ENCODE measurements around the gene HOXB7. TPM values are rescaled to one million over a fixed set of nuclear protein-coding genes. Genes with fewer than 3 reads are reported as not detected.

The HOXB7 gene
- total RNA-seq, 2 donors from 2014 or later = 0.52 TPM; not detected in 1

DNA sequence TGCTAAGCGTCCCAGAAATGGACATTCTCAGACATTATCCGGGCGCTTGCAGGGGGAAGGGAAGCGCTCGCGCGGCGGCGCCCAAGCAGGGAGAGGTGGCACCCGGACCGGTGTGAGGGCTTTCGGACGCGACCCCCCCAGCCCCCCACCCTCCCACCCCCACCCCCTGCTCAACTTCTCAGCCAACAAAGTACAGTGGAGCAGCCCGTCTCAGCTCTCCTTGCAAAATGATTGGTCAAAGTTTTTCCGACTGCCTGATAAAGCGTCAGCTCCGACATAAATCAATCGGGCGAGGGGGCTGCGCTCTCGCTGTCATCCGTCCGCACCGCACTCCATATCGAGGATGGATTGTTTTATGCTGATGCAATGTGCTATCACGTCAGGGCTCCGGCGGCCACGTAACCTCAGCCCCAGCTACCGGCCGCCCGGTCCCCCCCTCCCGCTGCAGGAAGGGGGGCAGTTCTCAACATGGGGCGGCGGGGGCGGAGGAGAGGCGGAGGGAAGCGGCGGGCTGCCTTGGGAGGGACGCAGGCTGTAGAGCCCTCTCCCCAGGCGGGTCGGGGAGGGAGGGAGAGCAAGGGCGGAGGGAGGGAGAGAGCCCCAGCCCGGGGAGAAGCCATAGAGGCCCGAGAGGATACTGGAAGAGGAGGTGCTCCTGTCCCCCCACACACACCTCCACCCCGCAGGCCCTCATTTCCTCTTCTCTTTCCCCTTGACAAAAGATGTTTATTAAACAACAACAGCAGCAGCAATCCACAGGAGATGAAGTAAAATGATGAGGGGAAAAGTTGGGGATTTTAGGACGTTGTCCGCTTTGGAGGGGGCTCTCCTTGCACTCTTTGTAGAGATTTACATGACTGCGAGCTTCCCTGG is 15.7 kb upstream of the HOXB7 start, which contains the start of gene HOXB9:
Gene HOXB9 (minus strand): TSS at position 114 of the 873 bp plus-strand sequence. CDS start 89 bp downstream, at position 25.
- Histone ChIP-seq H3K4me3 (no peak within 1 kb of the TSS), H3K27ac (no peak within 1 kb of the TSS), H3K9me3 (no peaks in the 10 kb centered on the region), H3K27me3 (peaks cover 0 to 71% of the 10 kb centered on the region in 2 donors), H3K4me1 (peaks cover 19% of the 10 kb centered on the region), H3K36me3 (replicated peaks in 1 of 2; ENCODE audit: insufficient read depth in 1 of 2, low read depth in 2 of 2) (no peaks in the 10 kb centered on the region)
- no peak for ATAC-seq
- intact Hi-C loops (cut with DNase I) = loop anchor here (10.0 kb wide), 1 partner anchor 472 kb away; no protein-coding TSS in a partner anchor
- WGBS, 2 donors = 3 to 4% methylated on average over 23 to 49 of the region's 50 CpGs
- no peak for DNase-seq
- TF ChIP-seq, protein P1, sequence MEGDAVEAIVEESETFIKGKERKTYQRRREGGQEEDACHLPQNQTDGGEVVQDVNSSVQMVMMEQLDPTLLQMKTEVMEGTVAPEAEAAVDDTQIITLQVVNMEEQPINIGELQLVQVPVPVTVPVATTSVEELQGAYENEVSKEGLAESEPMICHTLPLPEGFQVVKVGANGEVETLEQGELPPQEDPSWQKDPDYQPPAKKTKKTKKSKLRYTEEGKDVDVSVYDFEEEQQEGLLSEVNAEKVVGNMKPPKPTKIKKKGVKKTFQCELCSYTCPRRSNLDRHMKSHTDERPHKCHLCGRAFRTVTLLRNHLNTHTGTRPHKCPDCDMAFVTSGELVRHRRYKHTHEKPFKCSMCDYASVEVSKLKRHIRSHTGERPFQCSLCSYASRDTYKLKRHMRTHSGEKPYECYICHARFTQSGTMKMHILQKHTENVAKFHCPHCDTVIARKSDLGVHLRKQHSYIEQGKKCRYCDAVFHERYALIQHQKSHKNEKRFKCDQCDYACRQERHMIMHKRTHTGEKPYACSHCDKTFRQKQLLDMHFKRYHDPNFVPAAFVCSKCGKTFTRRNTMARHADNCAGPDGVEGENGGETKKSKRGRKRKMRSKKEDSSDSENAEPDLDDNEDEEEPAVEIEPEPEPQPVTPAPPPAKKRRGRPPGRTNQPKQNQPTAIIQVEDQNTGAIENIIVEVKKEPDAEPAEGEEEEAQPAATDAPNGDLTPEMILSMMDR (IDR thresholded peaks at IDR 0.05) = no peak
- no peak for TF ChIP-seq POLR2A (IDR thresholded peaks at IDR 0.05)

DNA sequence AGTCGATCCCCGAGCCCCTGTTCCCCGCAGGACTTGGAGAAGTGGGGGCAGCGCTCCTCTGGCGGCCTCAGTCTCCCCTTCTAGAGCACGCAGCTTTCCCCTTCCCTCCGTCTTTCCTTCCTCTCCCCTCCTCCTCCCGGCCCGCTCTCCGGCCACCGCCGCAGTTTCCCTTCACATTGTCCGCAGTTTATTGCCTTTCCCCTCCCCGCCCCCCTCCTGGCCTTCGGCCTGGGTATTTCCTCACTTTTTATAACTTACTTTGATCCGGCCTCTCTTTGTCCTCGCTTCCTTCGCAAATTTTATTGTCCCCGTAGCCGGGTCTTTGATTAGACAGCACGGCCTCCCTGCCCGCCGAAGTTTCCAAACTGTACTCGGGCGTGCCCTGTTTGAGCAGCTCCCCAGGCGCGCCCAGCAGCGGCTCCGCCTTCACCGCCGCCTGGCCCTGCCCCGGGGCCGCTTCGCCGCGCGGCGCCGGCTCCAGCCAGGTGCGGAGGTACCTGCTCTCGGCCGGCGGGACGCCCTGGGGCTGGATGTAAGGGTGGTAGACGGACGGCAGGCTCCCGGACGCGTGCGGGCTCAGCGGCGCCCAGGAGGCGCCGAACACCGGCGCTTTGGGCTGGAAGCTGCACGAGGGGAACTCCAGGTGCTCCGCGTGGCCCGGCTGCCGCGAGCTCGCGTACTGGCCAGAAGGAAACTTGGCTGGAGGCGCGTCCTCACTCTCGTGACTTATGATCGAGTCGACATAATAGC is 14.9 kb upstream of the HOXB7 start:
- TF ChIP-seq, protein P1 (IDR thresholded peaks at IDR 0.05) = no peak
- TF ChIP-seq POLR2A (IDR thresholded peaks at IDR 0.05) = no peak
- ATAC-seq (peak; percentile 72), DNase-seq (peak in 3 of 4 donors; percentile 13 to 39 (median 28))
- no peaks in the 10 kb centered on the region for H3K9me3 ChIP-seq
- intact Hi-C loops (cut with DNase I) = loop anchor here (10.0 kb wide), 1 partner anchor 471 kb away; no protein-coding TSS in a partner anchor
- peaks cover 19% of the 10 kb centered on the region for H3K4me1 ChIP-seq
- H3K4me3 ChIP-seq = no peak overlapping the region
- 1% methylated on average over 32 to 69 of the region's 69 CpGs for WGBS, 2 donors
- H3K27me3 ChIP-seq = peaks cover 0 to 66% of the 10 kb centered on the region in 2 donors
- no peaks in the 10 kb centered on the region for H3K36me3 ChIP-seq (replicated peaks in 1 of 2; ENCODE audit: insufficient read depth in 1 of 2, low read depth in 2 of 2)
- H3K27ac ChIP-seq = no peak overlapping the region

DNA sequence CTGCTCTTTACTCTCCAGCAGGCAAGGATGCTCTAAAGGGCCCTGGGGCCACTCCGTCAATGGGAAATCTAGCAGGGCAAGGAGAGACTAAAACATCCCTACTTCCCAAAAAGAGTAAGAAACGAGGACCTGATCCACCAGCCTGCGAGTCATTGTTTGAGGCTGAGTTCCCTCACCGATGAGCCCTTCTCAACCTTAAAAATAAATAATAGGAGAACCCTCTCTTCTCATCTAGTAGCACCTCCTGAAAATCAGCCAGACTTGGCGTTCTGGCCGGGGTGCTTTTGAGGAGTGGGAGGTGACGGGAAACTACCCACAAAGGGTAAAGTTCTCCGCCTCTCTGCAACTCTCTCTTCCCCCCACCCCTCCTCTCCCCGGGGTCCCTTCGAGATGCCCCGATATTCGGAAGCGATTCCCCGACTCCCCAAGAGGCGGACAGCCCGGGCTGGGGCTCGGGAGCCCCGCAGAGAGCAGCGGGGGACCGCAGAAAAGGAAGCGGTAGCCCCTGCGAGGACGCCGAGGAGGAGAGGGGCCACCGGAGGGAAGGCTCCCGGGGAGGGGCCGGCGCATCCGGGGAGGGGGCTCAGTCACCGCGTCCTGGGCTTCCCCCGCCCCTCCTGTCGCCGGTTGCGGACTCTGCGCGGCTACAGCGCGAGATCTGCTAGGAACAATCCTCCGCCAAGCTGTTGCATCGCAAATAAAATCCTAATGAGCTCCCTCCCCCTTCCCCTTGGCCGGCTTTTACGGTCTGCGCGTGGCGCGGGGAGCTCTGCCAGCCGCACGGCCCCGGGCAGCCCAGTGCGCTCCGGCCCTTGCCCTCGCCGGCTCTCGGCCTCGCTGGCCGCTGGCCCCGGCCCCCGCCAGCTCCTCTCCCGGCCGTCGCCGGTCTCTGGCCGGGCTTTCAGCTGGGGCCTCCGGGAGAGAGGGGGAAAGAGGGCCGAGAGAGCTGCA is 14.0 kb upstream of the HOXB7 start:
- WGBS, 2 donors = 2 to 4% methylated on average over 30 to 66 of the region's 66 CpGs
- Histone ChIP-seq H3K4me1 (peaks cover 19% of the 10 kb centered on the region), H3K9me3 (no peaks in the 10 kb centered on the region), H3K36me3 (replicated peaks in 1 of 2; ENCODE audit: insufficient read depth in 1 of 2, low read depth in 2 of 2) (no peaks in the 10 kb centered on the region), H3K27me3 (peaks cover 0 to 73% of the 10 kb centered on the region in 2 donors), H3K4me3 (no peak overlapping the region), H3K27ac (no peak overlapping the region)
- ATAC-seq = no peak
- TF ChIP-seq, protein P1 (IDR thresholded peaks at IDR 0.05) = no peak
- no peak for TF ChIP-seq POLR2A (IDR thresholded peaks at IDR 0.05)
- no peak for DNase-seq
- intact Hi-C loops (cut with DNase I) = loop anchor here (10.0 kb wide), 1 partner anchor 470 kb away; no protein-coding TSS in a partner anchor

DNA sequence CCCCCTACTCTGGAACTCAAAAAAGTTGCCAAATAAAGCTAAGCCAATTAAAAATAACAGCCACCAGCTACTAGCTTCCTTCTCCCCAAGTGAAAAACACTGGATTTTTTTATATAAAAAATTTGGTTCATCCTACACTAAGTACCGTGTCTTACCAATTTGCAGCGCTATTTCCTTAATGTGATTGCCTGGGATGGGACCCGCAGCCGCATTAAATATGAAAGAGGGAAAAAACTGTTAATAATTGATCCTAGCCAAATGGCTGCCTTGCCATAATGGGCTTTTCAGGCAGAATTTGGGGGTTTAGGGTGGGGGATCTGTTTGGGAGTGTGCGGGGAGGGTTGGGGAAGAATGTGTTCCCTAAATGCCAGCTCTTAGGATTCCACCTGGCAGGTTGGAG is 13.3 kb upstream of the HOXB7 start:
- intact Hi-C loops (cut with DNase I) = loop anchor here (10.0 kb wide), 1 partner anchor 469 kb away; no protein-coding TSS in a partner anchor
- Histone ChIP-seq H3K27ac (no peak overlapping the region), H3K4me1 (peaks cover 22% of the 10 kb centered on the region)

More for the DNA sequence above, 13.3 kb upstream of the HOXB7 start:
- 6 to 21% methylated on average over 5 of the region's 5 CpGs for WGBS, 2 donors
- no peak overlapping the region for H3K4me3 ChIP-seq
- ATAC-seq (no peak), DNase-seq (no peak)
- TF ChIP-seq POLR2A (IDR thresholded peaks at IDR 0.05) = no peak
- TF ChIP-seq, protein P1 (IDR thresholded peaks at IDR 0.05) = no peak
- no peaks in the 10 kb centered on the region for H3K36me3 ChIP-seq (replicated peaks in 1 of 2; ENCODE audit: insufficient read depth in 1 of 2, low read depth in 2 of 2)
- H3K27me3 ChIP-seq = peaks cover 0 to 77% of the 10 kb centered on the region in 2 donors
- no peaks in the 10 kb centered on the region for H3K9me3 ChIP-seq
